HG02943 (cell line): ENCODE measurements around the gene SPRED2.

Experiments used
- ATAC-seq: cut with Tn5 transposase; IDR thresholded peaks from one replicate; pipeline ENCODE4 v1.9.1; 2021; ENCODE audit warnings: mild to moderate bottlenecking, low read depth, moderate library complexity; ENCODE audit not compliant: unreplicated experiment

The SPRED2 gene

GRCh38 chr2:65416321-65416720 lies 16.1 kb downstream of the SPRED2 start:
- no peak for ATAC-seq

- no peak for ATAC-seq
Observed at GRCh38 chr2:65415091-65415490, 17.3 kb downstream of the SPRED2 start.

GRCh38 chr2:65413610-65414009 lies 18.8 kb downstream of the SPRED2 start:
- ATAC-seq = no peak

GRCh38 chr2:65413106-65413505 lies 19.3 kb downstream of the SPRED2 start:
- ATAC-seq = no peak

- ATAC-seq = no peak
Observed at GRCh38 chr2:65411056-65411795, 21.2 kb downstream of the SPRED2 start.

GRCh38 chr2:65409045-65409444 lies 23.4 kb downstream of the SPRED2 start:
- ATAC-seq = no peak

GRCh38 chr2:65407240-65407639 lies 25.2 kb downstream of the SPRED2 start:
- ATAC-seq = no peak

GRCh38 chr2:65404988-65405697 lies 27.3 kb downstream of the SPRED2 start:
- ATAC-seq = no peak

GRCh38 chr2:65403529-65403915 lies 28.9 kb downstream of the SPRED2 start:
- no peak for ATAC-seq

- ATAC-seq = no peak
Observed at GRCh38 chr2:65402780-65403528, 29.4 kb downstream of the SPRED2 start.

GRCh38 chr2:65402323-65402722 lies 30.1 kb downstream of the SPRED2 start:
- ATAC-seq = no peak

GRCh38 chr2:65397122-65397521 lies 35.3 kb downstream of the SPRED2 start:
- ATAC-seq = no peak

GRCh38 chr2:65396348-65397026 lies 35.9 kb downstream of the SPRED2 start:
- ATAC-seq = no peak

- no peak for ATAC-seq
Observed at GRCh38 chr2:65395621-65396347, 36.6 kb downstream of the SPRED2 start.

- ATAC-seq = no peak
Observed at GRCh38 chr2:65393743-65394422, 38.5 kb downstream of the SPRED2 start.

GRCh38 chr2:65393046-65393445 lies 39.4 kb downstream of the SPRED2 start:
- ATAC-seq = no peak

- ATAC-seq = no peak
Observed at GRCh38 chr2:65392609-65393008, 39.8 kb downstream of the SPRED2 start.

GRCh38 chr2:65390134-65390533 lies 42.3 kb downstream of the SPRED2 start:
- ATAC-seq = peak; percentile 75

GRCh38 chr2:65389476-65389875 lies 42.9 kb downstream of the SPRED2 start:
- ATAC-seq = no peak
